D721Med (cell line): Measurements from ENCODE around the gene KCNJ15.

ENCODE experiments used
- DNase-seq: peaks from one replicate; pipeline ENCODE4 v3.0.0; 2011; ENCODE audit warnings: low spot score; ENCODE audit not compliant: insufficient read length
- FAIRE-seq: peaks from 2 replicates; lab custom pipeline; 2011; peaks lifted over from hg19 to GRCh38; lab: Jason Lieb, UNC
- CTCF ChIP-seq: IDR thresholded peaks from 2 replicates; pipeline ENCODE4 v1.5.1; 2012; ENCODE audit warnings: mild to moderate bottlenecking, control low read depth; ENCODE audit not compliant: insufficient read depth; ENCODE audit errors: missing control alignments

KCNJ15 gene

GRCh38 chr21:38307771-38308531 is 51.2 kb downstream of the KCNJ15 start:
- DNase-seq: no peak
- TF ChIP-seq CTCF: no peak
- no peak for FAIRE-seq

GRCh38 chr21:38308532-38309119 is 51.8 kb downstream of the KCNJ15 start:
- DNase-seq: no peak
- no peak for FAIRE-seq
- TF ChIP-seq CTCF: no peak

GRCh38 chr21:38310646-38311485 is 54.1 kb downstream of the KCNJ15 start:
- DNase-seq (no peak), FAIRE-seq (no peak)
- no peak for TF ChIP-seq CTCF

- no peak for TF ChIP-seq CTCF
- DNase-seq: no peak
These were observed 55.0 kb downstream of the KCNJ15 start for GRCh38 chr21:38311765-38312164.

GRCh38 chr21:38312822-38313221 is 56.0 kb downstream of the KCNJ15 start:
- no peak for TF ChIP-seq CTCF
- FAIRE-seq (no peak), DNase-seq (no peak)

More at GRCh38 chr21:38311765-38312164, 55.0 kb downstream of the KCNJ15 start:
- no peak for FAIRE-seq

- no peak for TF ChIP-seq CTCF
- no peak for FAIRE-seq
- no peak for DNase-seq
These were observed 57.8 kb downstream of the KCNJ15 start for GRCh38 chr21:38314558-38314957.
